IPS-15b (cell line): ENCODE results near the gene RAP1GAP.

Source experiments
- H3K27me3 ChIP-seq: one replicate; pipeline ENCODE4 v1.6.1; 2013; ENCODE audit warnings: low read length; ENCODE audit not compliant: control insufficient read depth, insufficient read depth
- H3K36me3 ChIP-seq: one replicate; pipeline ENCODE4 v1.6.1; 2013; ENCODE audit warnings: low read length; ENCODE audit not compliant: control insufficient read depth, insufficient read depth
- H3K4me1 ChIP-seq: one replicate; pipeline ENCODE4 v1.6.1; 2013; ENCODE audit warnings: mild to moderate bottlenecking, low read length; ENCODE audit not compliant: control insufficient read depth, insufficient read depth
- H3K4me3 ChIP-seq: one replicate; pipeline ENCODE4 v1.5.1; 2013; ENCODE audit warnings: low read depth, low read length
- H3K9ac ChIP-seq: one replicate; pipeline ENCODE4 v1.6.1; 2013; ENCODE audit warnings: low read depth, mild to moderate bottlenecking, low read length
- H3K9me3 ChIP-seq: one replicate; pipeline ENCODE4 v1.6.1; 2013; ENCODE audit warnings: mild to moderate bottlenecking, low read length; ENCODE audit not compliant: control insufficient read depth, insufficient read depth

Gene RAP1GAP

GRCh38 chr1:21607549-21608529, 61.3 kb downstream of the RAP1GAP start:
- Histone ChIP-seq H3K9ac (no peak overlapping the region), H3K36me3 (peaks cover 4% of the 10 kb centered on the region), H3K4me1 (peaks cover 6% of the 10 kb centered on the region), H3K9me3 (no peaks in the 10 kb centered on the region), H3K4me3 (peak overlapping the region; percentile 35), H3K27me3 (no peaks in the 10 kb centered on the region)

GRCh38 chr1:21605964-21606705, 63.0 kb downstream of the RAP1GAP start:
- H3K9ac ChIP-seq: no peak overlapping the region
- no peaks in the 10 kb centered on the region for H3K9me3 ChIP-seq
- peaks cover 6% of the 10 kb centered on the region for H3K4me1 ChIP-seq
- H3K4me3 ChIP-seq: no peak overlapping the region
- peaks cover 4% of the 10 kb centered on the region for H3K36me3 ChIP-seq
- H3K27me3 ChIP-seq: no peaks in the 10 kb centered on the region

GRCh38 chr1:21605012-21605715, 64.0 kb downstream of the RAP1GAP start:
- H3K4me1 ChIP-seq: peaks cover 6% of the 10 kb centered on the region
- H3K4me3 ChIP-seq: no peak overlapping the region
- no peak overlapping the region for H3K9ac ChIP-seq
- H3K27me3 ChIP-seq: no peaks in the 10 kb centered on the region
- no peaks in the 10 kb centered on the region for H3K9me3 ChIP-seq
- peaks cover 4% of the 10 kb centered on the region for H3K36me3 ChIP-seq

GRCh38 chr1:21604208-21604957, 64.8 kb downstream of the RAP1GAP start:
- H3K4me3 ChIP-seq: no peak overlapping the region
- H3K36me3 ChIP-seq: no peaks in the 10 kb centered on the region
- no peaks in the 10 kb centered on the region for H3K27me3 ChIP-seq
- no peaks in the 10 kb centered on the region for H3K9me3 ChIP-seq
- H3K9ac ChIP-seq: no peak overlapping the region
- peaks cover 6% of the 10 kb centered on the region for H3K4me1 ChIP-seq

GRCh38 chr1:21603177-21604138, 65.7 kb downstream of the RAP1GAP start:
- Histone ChIP-seq H3K36me3 (no peaks in the 10 kb centered on the region), H3K9ac (no peak overlapping the region), H3K27me3 (no peaks in the 10 kb centered on the region)

GRCh38 chr1:21601278-21602048, 67.7 kb downstream of the RAP1GAP start:
- Histone ChIP-seq H3K4me1 (no peaks in the 10 kb centered on the region), H3K36me3 (no peaks in the 10 kb centered on the region), H3K9ac (no peak overlapping the region), H3K4me3 (no peak overlapping the region), H3K9me3 (no peaks in the 10 kb centered on the region), H3K27me3 (no peaks in the 10 kb centered on the region)

More at GRCh38 chr1:21603177-21604138, 65.7 kb downstream of the RAP1GAP start:
- no peaks in the 10 kb centered on the region for H3K9me3 ChIP-seq
- peaks cover 6% of the 10 kb centered on the region for H3K4me1 ChIP-seq
- no peak overlapping the region for H3K4me3 ChIP-seq

GRCh38 chr1:21599402-21599801, 69.8 kb downstream of the RAP1GAP start:
- Histone ChIP-seq H3K36me3 (no peaks in the 10 kb centered on the region), H3K4me3 (no peak overlapping the region), H3K4me1 (no peaks in the 10 kb centered on the region), H3K27me3 (no peaks in the 10 kb centered on the region), H3K9ac (no peak overlapping the region), H3K9me3 (no peaks in the 10 kb centered on the region)

GRCh38 chr1:21598904-21599303, 70.3 kb downstream of the RAP1GAP start:
- H3K4me3 ChIP-seq: no peak overlapping the region
- H3K4me1 ChIP-seq: no peaks in the 10 kb centered on the region
- no peaks in the 10 kb centered on the region for H3K27me3 ChIP-seq
- H3K9me3 ChIP-seq: no peaks in the 10 kb centered on the region
- H3K9ac ChIP-seq: no peak overlapping the region
- no peaks in the 10 kb centered on the region for H3K36me3 ChIP-seq

GRCh38 chr1:21598417-21598816, 70.7 kb downstream of the RAP1GAP start:
- Histone ChIP-seq H3K4me1 (no peaks in the 10 kb centered on the region), H3K9me3 (no peaks in the 10 kb centered on the region), H3K27me3 (no peaks in the 10 kb centered on the region), H3K36me3 (no peaks in the 10 kb centered on the region), H3K4me3 (no peak overlapping the region), H3K9ac (no peak overlapping the region)

- no peaks in the 10 kb centered on the region for H3K9me3 ChIP-seq
- no peaks in the 10 kb centered on the region for H3K27me3 ChIP-seq
- H3K36me3 ChIP-seq: no peaks in the 10 kb centered on the region
- H3K4me3 ChIP-seq: no peak overlapping the region
- no peak overlapping the region for H3K9ac ChIP-seq
- H3K4me1 ChIP-seq: no peaks in the 10 kb centered on the region
Observed at GRCh38 chr1:21597753-21598152, 71.4 kb downstream of the RAP1GAP start.
